ENCODE data around the gene STXBP5L. TPM values are rescaled to one million over a fixed set of nuclear protein-coding genes. Genes with fewer than 3 reads are reported as not detected.
"Not testable (repeated sequence)": the region's sequence is repeated elsewhere in the genome, so short reads cannot be mapped to it uniquely, and the experiment has no call there.

STXBP5L gene
- polyA plus RNA-seq, 2 of the 4 experiments (the other 2 are of a cell fraction), result 0.08 TPM; not detected in 1

DNA sequence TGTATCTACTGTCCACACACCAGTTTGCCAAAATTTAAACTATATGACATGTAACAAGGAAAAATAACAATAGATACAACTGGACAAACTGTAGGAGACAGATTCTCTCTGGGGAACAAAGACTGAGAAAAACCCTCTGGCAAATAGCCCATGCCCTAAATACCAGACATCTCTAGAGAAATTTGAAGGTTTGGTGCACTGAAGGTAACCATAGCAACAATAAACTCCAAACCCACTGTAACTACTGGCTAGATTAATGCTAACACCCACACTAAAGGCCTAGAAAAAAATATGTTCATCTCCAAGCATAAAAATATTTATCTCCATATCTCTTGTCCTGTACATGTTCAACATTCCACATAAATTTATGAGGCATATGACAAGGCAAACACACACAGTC is 267.1 kb downstream of the STXBP5L start:
- H3K4me2 ChIP-seq, result no peak overlapping the region
- no peak overlapping the region for H3K4me3 ChIP-seq
- FAIRE-seq (no peak), ATAC-seq (no peak), DNase-seq (ENCODE audit: low read depth in 1 of 2, low spot score in 1 of 2) (no peak)
- ChIA-PET POLR2A (no interaction called here), CTCF (no interaction called here)
- no peaks in the 10 kb centered on the region for H3K9me3 ChIP-seq
- no peaks in the 10 kb centered on the region for H3K4me1 ChIP-seq
- no peak for TF ChIP-seq CBX8 (IDR thresholded peaks at IDR 0.05)
- no peak for TF ChIP-seq NPAS2 (CRISPR knock-in tag; IDR thresholded peaks at IDR 0.05; ENCODE audit: borderline replicate concordance)
- no peak overlapping the region for H3K27ac ChIP-seq

DNA sequence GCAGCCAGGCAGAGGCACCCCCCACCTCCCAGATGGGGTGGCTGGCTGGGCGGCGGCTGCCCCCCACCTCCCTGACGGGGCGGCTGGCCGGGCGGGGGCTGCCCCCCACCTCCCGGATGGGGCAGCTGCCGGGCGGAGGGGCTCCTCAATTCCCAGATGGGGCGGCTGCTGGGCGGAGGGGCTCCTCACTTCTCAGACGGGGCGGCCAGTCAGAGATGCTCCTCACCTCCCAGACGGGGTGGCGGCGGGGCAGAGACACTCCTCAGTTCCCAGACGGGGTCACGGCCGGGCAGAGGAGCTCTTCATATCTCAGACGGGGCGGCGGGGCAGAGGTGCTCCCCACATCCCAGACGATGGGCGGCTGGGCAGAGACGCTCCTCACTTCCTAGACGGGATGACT is 282.6 kb downstream of the STXBP5L start:
- CTCF ChIA-PET; DNase-seq (ENCODE audit: low read depth in 1 of 2, low spot score in 1 of 2); POLR2A ChIA-PET: not testable (repeated sequence)

DNA sequence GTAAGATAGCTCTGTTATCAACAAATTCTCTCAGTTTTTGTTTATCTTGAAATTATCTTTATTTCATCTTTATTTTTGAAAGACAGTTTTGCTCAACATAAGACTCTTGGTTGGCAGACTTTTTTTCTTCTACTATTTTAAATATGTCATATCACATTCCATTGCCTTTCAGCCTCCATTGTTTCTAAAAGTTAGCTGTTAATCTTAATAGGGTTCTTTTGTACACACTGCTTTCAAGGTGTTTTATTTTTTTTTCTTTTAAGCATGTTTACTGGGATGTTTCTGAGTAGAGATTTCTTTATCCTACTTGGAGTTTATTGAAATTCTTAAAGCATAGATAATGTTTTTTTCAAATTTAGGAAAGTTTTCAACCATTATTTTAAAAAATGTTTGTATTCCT is 294.6 kb downstream of the STXBP5L start:
- Histone ChIP-seq H3K4me1 (no peaks in the 10 kb centered on the region), H3K4me2 (no peak overlapping the region), H3K27ac (no peak overlapping the region), H3K4me3 (no peak overlapping the region), H3K9me3 (no peaks in the 10 kb centered on the region)
- ATAC-seq (no peak), DNase-seq (ENCODE audit: low read depth in 1 of 2, low spot score in 1 of 2) (no peak), FAIRE-seq (no peak)
- TF ChIP-seq, protein P1, sequence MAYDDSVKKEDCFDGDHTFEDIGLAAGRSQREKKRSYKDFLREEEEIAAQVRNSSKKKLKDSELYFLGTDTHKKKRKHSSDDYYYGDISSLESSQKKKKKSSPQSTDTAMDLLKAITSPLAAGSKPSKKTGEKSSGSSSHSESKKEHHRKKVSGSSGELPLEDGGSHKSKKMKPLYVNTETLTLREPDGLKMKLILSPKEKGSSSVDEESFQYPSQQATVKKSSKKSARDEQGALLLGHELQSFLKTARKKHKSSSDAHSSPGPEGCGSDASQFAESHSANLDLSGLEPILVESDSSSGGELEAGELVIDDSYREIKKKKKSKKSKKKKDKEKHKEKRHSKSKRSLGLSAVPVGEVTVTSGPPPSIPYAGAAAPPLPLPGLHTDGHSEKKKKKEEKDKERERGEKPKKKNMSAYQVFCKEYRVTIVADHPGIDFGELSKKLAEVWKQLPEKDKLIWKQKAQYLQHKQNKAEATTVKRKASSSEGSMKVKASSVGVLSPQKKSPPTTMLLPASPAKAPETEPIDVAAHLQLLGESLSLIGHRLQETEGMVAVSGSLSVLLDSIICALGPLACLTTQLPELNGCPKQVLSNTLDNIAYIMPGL (CRISPR knock-in tag; IDR thresholded peaks at IDR 0.05; ENCODE audit: borderline replicate concordance), result no peak
- TF ChIP-seq, protein P2, sequence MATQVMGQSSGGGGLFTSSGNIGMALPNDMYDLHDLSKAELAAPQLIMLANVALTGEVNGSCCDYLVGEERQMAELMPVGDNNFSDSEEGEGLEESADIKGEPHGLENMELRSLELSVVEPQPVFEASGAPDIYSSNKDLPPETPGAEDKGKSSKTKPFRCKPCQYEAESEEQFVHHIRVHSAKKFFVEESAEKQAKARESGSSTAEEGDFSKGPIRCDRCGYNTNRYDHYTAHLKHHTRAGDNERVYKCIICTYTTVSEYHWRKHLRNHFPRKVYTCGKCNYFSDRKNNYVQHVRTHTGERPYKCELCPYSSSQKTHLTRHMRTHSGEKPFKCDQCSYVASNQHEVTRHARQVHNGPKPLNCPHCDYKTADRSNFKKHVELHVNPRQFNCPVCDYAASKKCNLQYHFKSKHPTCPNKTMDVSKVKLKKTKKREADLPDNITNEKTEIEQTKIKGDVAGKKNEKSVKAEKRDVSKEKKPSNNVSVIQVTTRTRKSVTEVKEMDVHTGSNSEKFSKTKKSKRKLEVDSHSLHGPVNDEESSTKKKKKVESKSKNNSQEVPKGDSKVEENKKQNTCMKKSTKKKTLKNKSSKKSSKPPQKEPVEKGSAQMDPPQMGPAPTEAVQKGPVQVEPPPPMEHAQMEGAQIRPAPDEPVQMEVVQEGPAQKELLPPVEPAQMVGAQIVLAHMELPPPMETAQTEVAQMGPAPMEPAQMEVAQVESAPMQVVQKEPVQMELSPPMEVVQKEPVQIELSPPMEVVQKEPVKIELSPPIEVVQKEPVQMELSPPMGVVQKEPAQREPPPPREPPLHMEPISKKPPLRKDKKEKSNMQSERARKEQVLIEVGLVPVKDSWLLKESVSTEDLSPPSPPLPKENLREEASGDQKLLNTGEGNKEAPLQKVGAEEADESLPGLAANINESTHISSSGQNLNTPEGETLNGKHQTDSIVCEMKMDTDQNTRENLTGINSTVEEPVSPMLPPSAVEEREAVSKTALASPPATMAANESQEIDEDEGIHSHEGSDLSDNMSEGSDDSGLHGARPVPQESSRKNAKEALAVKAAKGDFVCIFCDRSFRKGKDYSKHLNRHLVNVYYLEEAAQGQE (IDR thresholded peaks at IDR 0.05), result no peak
- no peak for TF ChIP-seq NPAS2 (CRISPR knock-in tag; IDR thresholded peaks at IDR 0.05; ENCODE audit: borderline replicate concordance)
- TF ChIP-seq KDM1A (IDR thresholded peaks at IDR 0.05; ENCODE audit: low read depth), result no peak
- TF ChIP-seq, protein P3, sequence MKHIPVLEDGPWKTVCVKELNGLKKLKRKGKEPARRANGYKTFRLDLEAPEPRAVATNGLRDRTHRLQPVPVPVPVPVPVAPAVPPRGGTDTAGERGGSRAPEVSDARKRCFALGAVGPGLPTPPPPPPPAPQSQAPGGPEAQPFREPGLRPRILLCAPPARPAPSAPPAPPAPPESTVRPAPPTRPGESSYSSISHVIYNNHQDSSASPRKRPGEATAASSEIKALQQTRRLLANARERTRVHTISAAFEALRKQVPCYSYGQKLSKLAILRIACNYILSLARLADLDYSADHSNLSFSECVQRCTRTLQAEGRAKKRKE (CRISPR knock-in tag; IDR thresholded peaks at IDR 0.05; ENCODE audit: low read depth), result no peak
- no peak for TF ChIP-seq ZFP36 (IDR thresholded peaks at IDR 0.05; ENCODE audit: borderline replicate concordance, partially characterized antibody)
- TF ChIP-seq EHF (CRISPR knock-in tag; IDR thresholded peaks at IDR 0.05), result no peak
- TF ChIP-seq, protein P4, sequence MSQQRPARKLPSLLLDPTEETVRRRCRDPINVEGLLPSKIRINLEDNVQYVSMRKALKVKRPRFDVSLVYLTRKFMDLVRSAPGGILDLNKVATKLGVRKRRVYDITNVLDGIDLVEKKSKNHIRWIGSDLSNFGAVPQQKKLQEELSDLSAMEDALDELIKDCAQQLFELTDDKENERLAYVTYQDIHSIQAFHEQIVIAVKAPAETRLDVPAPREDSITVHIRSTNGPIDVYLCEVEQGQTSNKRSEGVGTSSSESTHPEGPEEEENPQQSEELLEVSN (IDR thresholded peaks at IDR 0.05; ENCODE audit: borderline replicate concordance, low read depth), result no peak
- TF ChIP-seq HOXB13 (CRISPR knock-in tag; IDR thresholded peaks at IDR 0.05; ENCODE audit: low read depth), result no peak
- no peak for TF ChIP-seq MAZ (IDR thresholded peaks at IDR 0.05; ENCODE audit: borderline replicate concordance, low read depth, low read length)
- no peak for TF ChIP-seq CBX8 (IDR thresholded peaks at IDR 0.05)
- CTCF ChIA-PET, result no interaction called here
- POLR2A ChIA-PET, result no interaction called here

More for the DNA sequence above, 282.6 kb downstream of the STXBP5L start:
- not testable (repeated sequence) for H3K4me3 ChIP-seq, H3K4me1 ChIP-seq, H3K27ac ChIP-seq, H3K9me3 ChIP-seq, FAIRE-seq, H3K4me2 ChIP-seq, ATAC-seq
- 83% methylated on average over 1 of the region's 26 CpGs for WGBS (ENCODE audit: missing lambda C conversion rate)

DNA sequence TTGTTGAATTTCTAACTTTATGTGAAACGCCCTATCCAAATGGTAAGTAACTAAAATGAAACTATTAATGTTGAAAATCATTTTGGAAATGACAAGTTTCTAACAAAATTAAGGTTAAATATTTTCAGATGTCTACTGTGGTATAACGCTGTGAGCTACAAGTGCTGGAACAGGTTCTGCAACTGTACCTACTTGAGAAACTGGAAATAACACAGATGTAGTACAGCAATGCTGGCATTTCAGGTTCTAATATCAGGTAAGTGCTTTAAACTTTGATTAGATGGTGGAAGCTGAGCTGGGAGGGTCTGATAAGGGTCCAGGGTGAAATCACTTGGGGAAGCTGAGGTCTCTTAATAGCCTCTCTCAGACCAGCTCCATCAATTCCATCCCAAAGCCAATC is 315.1 kb downstream of the STXBP5L start:
- no peak overlapping the region for H3K4me2 ChIP-seq
- no peak for ATAC-seq
- no peaks in the 10 kb centered on the region for H3K9me3 ChIP-seq
- WGBS (ENCODE audit: missing lambda C conversion rate), result 5% methylated on average over 2 of the region's 2 CpGs
- POLR2A ChIA-PET, result no interaction called here
- CTCF ChIA-PET, result no interaction called here
- H3K27ac ChIP-seq, result no peak overlapping the region
- DNase-seq (ENCODE audit: low read depth in 1 of 2, low spot score in 1 of 2), result no peak
- no peak for TF ChIP-seq HOXA7 (CRISPR knock-in tag; IDR thresholded peaks at IDR 0.05)
- TF ChIP-seq MAZ (IDR thresholded peaks at IDR 0.05; ENCODE audit: borderline replicate concordance, low read depth, low read length), result no peak
- TF ChIP-seq, protein P3 (CRISPR knock-in tag; IDR thresholded peaks at IDR 0.05; ENCODE audit: low read depth), result no peak
- TF ChIP-seq ESRRA (IDR thresholded peaks at IDR 0.05; ENCODE audit: borderline replicate concordance, low read length), result no peak
- no peak for TF ChIP-seq CBX2 (IDR thresholded peaks at IDR 0.05; ENCODE audit: borderline replicate concordance, low read depth)
- no peak for TF ChIP-seq MAFK (IDR thresholded peaks at IDR 0.05; ENCODE audit: partially characterized antibody)
- TF ChIP-seq ZC3H11A (IDR thresholded peaks at IDR 0.05), result no peak
- no peak for TF ChIP-seq ZFP36 (IDR thresholded peaks at IDR 0.05; ENCODE audit: borderline replicate concordance, partially characterized antibody)
- no peak for TF ChIP-seq RFX5 (IDR thresholded peaks at IDR 0.05)
- H3K4me3 ChIP-seq, result no peak overlapping the region
- FAIRE-seq, result peak; percentile 32
- H3K4me1 ChIP-seq, result no peaks in the 10 kb centered on the region
